IMR-90 (cell line): Measurements from ENCODE around the gene DAAM2. TPM values are rescaled to one million over a fixed set of nuclear protein-coding genes. Genes with fewer than 3 reads are reported as not detected.

Source experiments
- ATAC-seq: fragments of 200-7000 bp; cut with Tn5 transposase; 2 replicates; pipeline ENCODE4 v1.9.1; 2020; ENCODE audit warnings: low read depth, mild to moderate bottlenecking, moderate library complexity
- BruUV-seq: library from RNA; stranded (reverse); fragments of 400-500 nt; replicated peaks from 2 replicates; lab custom pipeline; 2021; lab: Mats Ljungman, UMichigan
- CTCF ChIA-PET: fragments of 300-600 bp; formaldehyde crosslinking; extraction: SDS; loops from one replicate; lab custom pipeline; 2021; ENCODE audit warnings: antibody characterized with exemption; lab: Yijun Ruan, JAX
- POLR2A ChIA-PET: fragments of 300-600 bp; sonication (Branson Sonifier 250); formaldehyde crosslinking; loops from one replicate; lab custom pipeline; 2022; ENCODE audit warnings: antibody characterized with exemption; ENCODE audit not compliant: unreplicated experiment; lab: Charles Lee
- DNase-seq: peaks from one replicate; pipeline ENCODE4 v3.0.0; 2013
- H2AFZ ChIP-seq: replicated peaks from 2 replicates; pipeline ENCODE3; 2013; ENCODE audit warnings: low read length, mild to moderate bottlenecking; ENCODE audit not compliant: poor library complexity
- H2AK5ac ChIP-seq: 2 replicates; pipeline ENCODE4 v1.6.1; 2013; ENCODE audit warnings: low read depth, low read length, inconsistent platforms
- H2AK9ac ChIP-seq: replicated peaks from 2 replicates; pipeline ENCODE3; 2013; ENCODE audit warnings: mild to moderate bottlenecking, low read depth, low read length, moderate library complexity; ENCODE audit not compliant: poor library complexity
- H2BK120ac ChIP-seq: 2 replicates; pipeline ENCODE4 v1.6.1; 2013; ENCODE audit warnings: low read depth, low read length, inconsistent platforms
- H2BK15ac ChIP-seq: 3 replicates; pipeline ENCODE4 v1.6.1; 2013; ENCODE audit warnings: low read depth, low read length, inconsistent platforms
- H2BK20ac ChIP-seq: 2 replicates; pipeline ENCODE4 v1.6.1; 2013; ENCODE audit warnings: low read depth, mild to moderate bottlenecking, inconsistent platforms, low read length, moderate library complexity
- H2BK5ac ChIP-seq: 2 replicates; pipeline ENCODE4 v1.6.1; 2013; ENCODE audit warnings: mild to moderate bottlenecking, low read depth, low read length, inconsistent platforms; ENCODE audit not compliant: poor library complexity, severe bottlenecking
- H3K14ac ChIP-seq: replicated peaks from 2 replicates; pipeline ENCODE4 v1.6.1; 2013; ENCODE audit warnings: low read depth, low read length, inconsistent platforms
- H3K18ac ChIP-seq: 2 replicates; pipeline ENCODE4 v1.6.1; 2013; ENCODE audit warnings: low read depth, low read length, control low read depth
- H3K23ac ChIP-seq: 2 replicates; pipeline ENCODE4 v1.6.1; 2013; ENCODE audit warnings: low read depth, low read length, inconsistent platforms
- H3K27ac ChIP-seq: 2 replicates; pipeline ENCODE4 v1.5.1; 2013; ENCODE audit warnings: mild to moderate bottlenecking, control low read depth, low read length; ENCODE audit not compliant: insufficient read depth
- H3K27me3 ChIP-seq: 2 replicates; pipeline ENCODE4 v1.6.1; 2013; ENCODE audit warnings: low read length; ENCODE audit not compliant: control insufficient read depth, insufficient read depth
- H3K36me3 ChIP-seq: 2 replicates; pipeline ENCODE4 v1.6.1; 2013; ENCODE audit warnings: low read length, mixed read lengths; ENCODE audit not compliant: control insufficient read depth, insufficient read depth
- H3K4ac ChIP-seq: 2 replicates; pipeline ENCODE4 v1.6.1; 2013; ENCODE audit warnings: low read depth, low read length, inconsistent platforms
- H3K4me1 ChIP-seq: 2 replicates; pipeline ENCODE4 v1.6.1; 2013; ENCODE audit warnings: low read length, mixed read lengths; ENCODE audit not compliant: control insufficient read depth, insufficient read depth
- H3K4me2 ChIP-seq: 2 replicates; pipeline ENCODE4 v1.6.1; 2013; ENCODE audit warnings: low read depth, mild to moderate bottlenecking, control low read depth, low read length, moderate library complexity
- H3K4me3 ChIP-seq: 2 replicates; pipeline ENCODE4 v1.5.1; 2013; ENCODE audit warnings: low read depth, mild to moderate bottlenecking, control low read depth, low read length, moderate library complexity; ENCODE audit not compliant: insufficient read depth
- H3K56ac ChIP-seq: 2 replicates; pipeline ENCODE4 v1.6.1; 2013; ENCODE audit warnings: low read length, inconsistent platforms; ENCODE audit not compliant: insufficient read depth; ENCODE audit errors: extremely low read depth
- H3K79me1 ChIP-seq, 2 experiments: 2 replicates each; pipeline ENCODE4 v1.6.1; 2013; ENCODE audit warnings: low read length in 2 of 2, inconsistent platforms in 1 of 2, low read depth in 1 of 2
- H3K9ac ChIP-seq: 2 replicates; pipeline ENCODE4 v1.6.1; 2013; ENCODE audit warnings: low read depth, low read length, control low read depth
- H3K9me1 ChIP-seq: 2 replicates; pipeline ENCODE4 v1.6.1; 2013; ENCODE audit warnings: low read length, inconsistent platforms; ENCODE audit not compliant: insufficient read depth
- H3K9me3 ChIP-seq: 2 replicates; pipeline ENCODE4 v1.6.1; 2013; ENCODE audit warnings: low read length; ENCODE audit not compliant: control insufficient read depth, insufficient read depth
- H4K20me1 ChIP-seq: 2 replicates; pipeline ENCODE4 v1.6.1; 2013; ENCODE audit warnings: low read length, inconsistent platforms; ENCODE audit not compliant: insufficient read depth
- H4K5ac ChIP-seq: 2 replicates; pipeline ENCODE4 v1.6.1; 2013; ENCODE audit warnings: mild to moderate bottlenecking, low read depth, low read length, control low read depth
- H4K8ac ChIP-seq, 2 experiments: 2 replicates each; pipeline ENCODE4 v1.6.1; 2013; ENCODE audit warnings: low read depth in 2 of 2, low read length in 2 of 2, control low read depth in 1 of 2, inconsistent platforms in 1 of 2
- H4K91ac ChIP-seq: 2 replicates; pipeline ENCODE4 v1.6.1; 2013; ENCODE audit warnings: low read depth, low read length, inconsistent platforms; ENCODE audit not compliant: insufficient read depth
- BHLHE40 ChIP-seq: fragments of 150-350 bp; IDR thresholded peaks from 2 replicates; pipeline ENCODE4 v1.6.1; 2016; ENCODE audit warnings: mild to moderate bottlenecking, low read depth, low read length
- CEBPB ChIP-seq: IDR thresholded peaks from 2 replicates; pipeline ENCODE4 v1.6.1; 2012; ENCODE audit warnings: low read depth, low read length, improper control_type of control experiment
- CHD1 ChIP-seq: IDR thresholded peaks from 2 replicates; pipeline ENCODE4 v1.6.1; 2012; ENCODE audit warnings: low read depth, low read length, improper control_type of control experiment
- ELK1 ChIP-seq: fragments of 150-350 bp; IDR thresholded peaks from 2 replicates; pipeline ENCODE4 v1.6.1; 2016; ENCODE audit warnings: low read depth, mild to moderate bottlenecking, low read length, moderate library complexity, borderline replicate concordance
- FOS ChIP-seq: fragments of 150-350 bp; IDR thresholded peaks from 2 replicates; pipeline ENCODE4 v1.6.1; 2016; ENCODE audit warnings: low read depth, low read length
- MAFK ChIP-seq: IDR thresholded peaks from 2 replicates; pipeline ENCODE4 v1.6.1; 2012; ENCODE audit warnings: low read depth, low read length, improper control_type of control experiment
- MAZ ChIP-seq: IDR thresholded peaks from 2 replicates; pipeline ENCODE4 v1.6.1; 2012; ENCODE audit warnings: low read depth, mild to moderate bottlenecking, low read length, improper control_type of control experiment, moderate library complexity, borderline replicate concordance
- MXI1 ChIP-seq: IDR thresholded peaks from 2 replicates; pipeline ENCODE4 v1.6.1; 2012; ENCODE audit warnings: low read depth, mild to moderate bottlenecking, low read length, moderate library complexity, borderline replicate concordance
- NFE2L2 ChIP-seq: fragments of 150-350 bp; IDR thresholded peaks from 2 replicates; pipeline ENCODE4 v1.6.1; 2016; ENCODE audit warnings: low read depth, mild to moderate bottlenecking, low read length
- POLR2A ChIP-seq: IDR thresholded peaks from 2 replicates; pipeline ENCODE4 v1.6.1; 2012; ENCODE audit warnings: mild to moderate bottlenecking, low read depth, low read length
- RAD21 ChIP-seq: IDR thresholded peaks from 2 replicates; pipeline ENCODE4 v1.6.1; 2012; ENCODE audit warnings: low read length, improper control_type of control experiment
- RCOR1 ChIP-seq: IDR thresholded peaks from 2 replicates; pipeline ENCODE4 v1.6.1; 2012; ENCODE audit warnings: mild to moderate bottlenecking, low read length, improper control_type of control experiment; ENCODE audit not compliant: insufficient replicate concordance
- RFX5 ChIP-seq: IDR thresholded peaks from 2 replicates; pipeline ENCODE4 v1.8.0; 2012; ENCODE audit warnings: low read depth, mild to moderate bottlenecking, low read length, moderate library complexity
- SMC3 ChIP-seq: fragments of 150-350 bp; IDR thresholded peaks from 2 replicates; pipeline ENCODE4 v1.6.1; 2016; ENCODE audit warnings: low read depth, mild to moderate bottlenecking, antibody characterized with exemption, low read length, moderate library complexity
- USF2 ChIP-seq: fragments of 150-350 bp; IDR thresholded peaks from 2 replicates; pipeline ENCODE4 v1.6.1; 2017; ENCODE audit warnings: mild to moderate bottlenecking, antibody characterized with exemption, low read length, low read depth
- WGBS, 2 experiments: methylation state at CpG; one replicate each; pipeline versions ENCODE4 v1.1.5 to v1.1.7; 2013; ENCODE audit warnings: missing lambda C conversion rate in 2 of 2; ENCODE audit not compliant: insufficient read length in 1 of 2; ENCODE audit errors: extremely low coverage in 2 of 2; 5-methylcytosine and 5-hydroxymethylcytosine counted together
- dilution Hi-C: fragments of 300-500 bp; cut with HindIII; formaldehyde crosslinking; loops from one replicate; pipeline ENCODE4 v1.14.3; 2018; ENCODE audit warnings: low sequenced_read_pairs; ENCODE audit not compliant: unreplicated experiment
- in situ Hi-C: fragments of 300-500 bp; cut with MboI; formaldehyde crosslinking; loops from 3 replicates; pipeline ENCODE4 v1.14.3; 2019; ENCODE audit warnings: low sequenced_read_pairs, inconsistent platforms, mixed read lengths
- intact Hi-C: fragments of 100-400 bp; cut with micrococcal nuclease; formaldehyde crosslinking; loops from 2 replicates; pipeline ENCODE4 v1.10.0; 2022
- polyA plus RNA-seq, 3 experiments: library from polyadenylated mRNA; depleted of rRNA; stranded (reverse); fragments of >200 nt; gene quantifications; 2 replicates each; pipeline ENCODE4 v1.2.3, GENCODE V29; 2012; ENCODE audit warnings: low replicate concordance in 1 of 3
- total RNA-seq: library from RNA; depleted of rRNA; stranded (reverse); fragments of >200 nt; gene quantifications from 2 replicates; pipeline ENCODE4 v1.2.3, GENCODE V29; 2012
- TF ChIP-seq, protein P1 (sequence below): conservative IDR thresholded peaks from 2 replicates; pipeline ENCODE4 v1.5.1; 2012; ENCODE audit warnings: mild to moderate bottlenecking, low read depth, low read length, improper control_type of control experiment

The DAAM2 gene
- total and polyA plus RNA-seq, 2 of the 4 experiments (the other 2 are of a cell fraction) = 11.2 to 12.9 TPM

GRCh38 chr6:39819228-39819627, 27.1 kb downstream of the DAAM2 start:
- H3K36me3 ChIP-seq = no peaks in the 10 kb centered on the region
- DNase-seq = peak; percentile 37

More at GRCh38 chr6:39819228-39819627, 27.1 kb downstream of the DAAM2 start:
- H2BK120ac ChIP-seq = peak overlapping the region; percentile 37; the same call in 1 of the 2 replicates
- no peak overlapping the region for H2AFZ ChIP-seq
- peaks cover 13% of the 10 kb centered on the region for H3K9me1 ChIP-seq
- peak overlapping the region; percentile 58; the same call in 1 of the 2 replicates for H3K4ac ChIP-seq
- H3K9me3 ChIP-seq = no peaks in the 10 kb centered on the region
- peak overlapping the region; percentile 52 for H4K5ac ChIP-seq
- peak overlapping the region; percentile 62; the same call in 1 of the 2 replicates for H3K27ac ChIP-seq
- ChIA-PET CTCF (interaction anchor here (1.4 kb wide), 1 partner anchor 47 kb away, joined by 3 read pairs; no protein-coding TSS in a partner anchor), POLR2A (no interaction called here)
- intact Hi-C loops (no loop called here), dilution Hi-C loops (no loop called here), in situ Hi-C loops (no loop called here)
- H4K91ac ChIP-seq = peak overlapping the region; percentile 22
- no peak overlapping the region for H3K9ac ChIP-seq
- H3K4me3 ChIP-seq = no peak overlapping the region
- H2BK20ac ChIP-seq = peak overlapping the region; percentile 48
- H3K4me1 ChIP-seq = peaks cover 25% of the 10 kb centered on the region
- no peak for ATAC-seq
- H2AK9ac ChIP-seq = no peak overlapping the region
- H2AK5ac ChIP-seq = peak overlapping the region; percentile 53
- H3K23ac ChIP-seq = peak overlapping the region; percentile 20; the same call in 1 of the 2 replicates
- peak overlapping the region; percentile 69 for H3K18ac ChIP-seq
- H3K14ac ChIP-seq = peak overlapping the region; percentile 39; the same call in 1 of the 2 replicates
- no peak overlapping the region for H4K8ac ChIP-seq
- 0 out of 2 replicates have a peak overlapping the region, but pooled peaks have one; percentile 9 for H3K4me2 ChIP-seq
- H2BK15ac ChIP-seq = no peak overlapping the region
- no peaks in the 10 kb centered on the region for H3K27me3 ChIP-seq
- TF ChIP-seq MAFK (no peak), BHLHE40 (no peak), RAD21 (no peak), USF2 (no peak), CHD1 (no peak), CEBPB (no peak), RFX5 (no peak), POLR2A (no peak), MAZ (no peak), ELK1 (no peak), NFE2L2 (no peak), SMC3 (no peak), RCOR1 (no peak), MXI1 (no peak), FOS (no peak)
- TF ChIP-seq, protein P1, sequence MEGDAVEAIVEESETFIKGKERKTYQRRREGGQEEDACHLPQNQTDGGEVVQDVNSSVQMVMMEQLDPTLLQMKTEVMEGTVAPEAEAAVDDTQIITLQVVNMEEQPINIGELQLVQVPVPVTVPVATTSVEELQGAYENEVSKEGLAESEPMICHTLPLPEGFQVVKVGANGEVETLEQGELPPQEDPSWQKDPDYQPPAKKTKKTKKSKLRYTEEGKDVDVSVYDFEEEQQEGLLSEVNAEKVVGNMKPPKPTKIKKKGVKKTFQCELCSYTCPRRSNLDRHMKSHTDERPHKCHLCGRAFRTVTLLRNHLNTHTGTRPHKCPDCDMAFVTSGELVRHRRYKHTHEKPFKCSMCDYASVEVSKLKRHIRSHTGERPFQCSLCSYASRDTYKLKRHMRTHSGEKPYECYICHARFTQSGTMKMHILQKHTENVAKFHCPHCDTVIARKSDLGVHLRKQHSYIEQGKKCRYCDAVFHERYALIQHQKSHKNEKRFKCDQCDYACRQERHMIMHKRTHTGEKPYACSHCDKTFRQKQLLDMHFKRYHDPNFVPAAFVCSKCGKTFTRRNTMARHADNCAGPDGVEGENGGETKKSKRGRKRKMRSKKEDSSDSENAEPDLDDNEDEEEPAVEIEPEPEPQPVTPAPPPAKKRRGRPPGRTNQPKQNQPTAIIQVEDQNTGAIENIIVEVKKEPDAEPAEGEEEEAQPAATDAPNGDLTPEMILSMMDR = no peak
- peaks cover 0 to 17% of the 10 kb centered on the region in 2 experiments; a peak in 1 of 4 replicates for H3K79me1 ChIP-seq
- peak overlapping the region; percentile 69 for H2BK5ac ChIP-seq
- WGBS, 2 experiments = no CpG with 5 or more reads among the region's 1 CpG
- no peaks in the 10 kb centered on the region for H4K20me1 ChIP-seq
- BruUV-seq = no TSS peak
- H3K56ac ChIP-seq = no peak overlapping the region
